ENCODE data around the gene PYGB. TPM values are rescaled to one million over a fixed set of nuclear protein-coding genes. Genes with fewer than 3 reads are reported as not detected.

The PYGB gene
- total RNA-seq, 1 donor, result 194 TPM

DNA sequence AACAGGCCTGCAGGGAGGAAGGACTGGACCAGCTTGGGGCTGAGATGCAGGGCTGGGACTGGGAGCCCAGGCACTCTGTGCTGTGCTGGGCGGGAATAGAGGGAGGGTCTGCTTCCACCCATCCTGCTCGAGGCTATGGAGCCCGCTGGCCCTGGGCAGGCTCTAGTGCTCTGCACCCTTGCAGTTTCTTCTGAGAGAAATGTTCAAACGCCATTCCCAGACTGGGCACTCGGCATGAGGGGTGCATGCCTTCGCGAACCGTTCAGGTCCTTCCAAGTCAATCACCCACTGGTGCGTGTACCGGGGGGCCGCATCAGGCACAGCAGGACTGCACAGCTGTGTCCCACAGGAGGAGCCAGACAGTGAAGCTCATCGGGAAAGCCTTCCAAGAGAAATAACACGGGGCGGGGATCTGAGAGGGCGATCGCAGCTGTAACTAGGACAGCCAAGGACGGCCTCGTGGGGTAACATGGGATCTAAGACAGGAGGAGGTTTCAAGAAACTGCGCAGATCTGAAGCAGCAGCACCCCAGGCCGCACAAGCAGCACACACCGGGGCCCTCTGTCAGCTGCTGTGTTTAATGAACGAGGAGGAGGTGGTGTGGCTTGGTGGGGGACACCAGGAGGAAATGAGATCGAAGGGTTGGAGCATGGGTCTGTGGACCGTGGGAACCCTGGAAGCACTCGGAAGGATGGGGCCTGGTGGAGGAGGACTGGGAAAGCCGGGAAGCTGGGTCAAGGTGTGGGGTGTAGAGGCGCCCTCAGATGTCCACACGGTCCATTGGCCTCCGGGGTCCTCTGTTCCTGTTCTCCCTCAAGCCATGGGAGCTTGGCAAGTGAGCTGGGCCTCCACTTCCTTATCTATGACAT, 26.1 kb upstream of the PYGB start:
- no peaks in the 10 kb centered on the region for H3K79me2 ChIP-seq (ENCODE audit: insufficient read depth, low read length)
- TF ChIP-seq CTCF (IDR thresholded peaks at IDR 0.05; ENCODE audit: extremely low read depth, low read depth, low read length), result no peak
- H3K4me2 ChIP-seq (ENCODE audit: insufficient read depth, low read length), result no peak overlapping the region
- no peak overlapping the region for H2AFZ ChIP-seq (ENCODE audit: low read length)
- no peaks in the 10 kb centered on the region for H3K9me3 ChIP-seq (ENCODE audit: low read depth, low read length)
- H3K4me3 ChIP-seq (ENCODE audit: insufficient read depth, low read length), result no peak overlapping the region
- no peak for DNase-seq (ENCODE audit: insufficient read length, low spot score, missing footprints)
- peaks cover 48% of the 10 kb centered on the region for H3K36me3 ChIP-seq (ENCODE audit: insufficient read depth, low read length)
- H3K27ac ChIP-seq (ENCODE audit: low read depth, low read length), result peak overlapping the region; percentile 85
- peaks cover 17% of the 10 kb centered on the region for H3K4me1 ChIP-seq (ENCODE audit: insufficient read depth, low read length)
- no peaks in the 10 kb centered on the region for H3K27me3 ChIP-seq (ENCODE audit: insufficient read depth, low read length)
- H4K20me1 ChIP-seq (ENCODE audit: insufficient read depth, low read length), result no peaks in the 10 kb centered on the region

DNA sequence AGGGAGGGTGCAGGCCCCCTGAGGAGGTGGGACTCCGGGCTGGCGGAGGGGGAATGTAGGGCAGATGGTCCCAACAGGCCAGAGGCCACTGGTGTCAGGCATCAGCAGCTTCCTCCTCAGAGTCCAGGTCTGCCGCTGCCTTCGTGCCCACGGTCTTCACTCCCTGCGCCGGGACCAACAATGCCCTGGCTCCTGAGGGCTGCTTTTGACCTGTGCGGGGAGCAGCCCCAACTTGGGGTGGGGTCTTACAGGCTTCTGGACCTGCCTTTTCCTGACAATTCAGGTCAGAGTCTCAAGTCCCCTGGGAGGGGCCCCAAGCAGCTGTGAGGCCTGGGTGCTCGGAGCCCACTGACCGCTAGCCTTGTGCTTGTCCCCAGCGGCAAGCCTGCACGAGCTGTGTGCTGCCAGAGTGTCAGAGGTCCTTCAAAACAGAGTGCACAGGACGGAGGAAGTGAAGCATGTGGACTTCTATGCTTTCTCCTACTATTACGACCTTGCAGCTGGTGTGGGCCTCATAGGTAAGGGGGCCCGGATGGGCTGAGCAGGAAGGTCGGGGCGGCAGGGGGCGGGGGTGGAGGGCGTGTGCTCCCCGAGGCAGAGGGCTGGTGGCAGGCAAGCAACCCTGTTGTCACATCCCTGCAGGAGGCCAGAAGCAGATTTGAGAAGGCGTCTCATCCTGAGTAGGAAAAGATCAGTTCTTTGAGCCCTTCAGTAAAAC, 25.3 kb upstream of the PYGB start:
- Histone ChIP-seq H3K27ac (ENCODE audit: low read depth, low read length) (peak overlapping the region; percentile 85), H3K4me2 (ENCODE audit: insufficient read depth, low read length) (peak overlapping the region; percentile 32), H4K20me1 (ENCODE audit: insufficient read depth, low read length) (no peaks in the 10 kb centered on the region), H3K27me3 (ENCODE audit: insufficient read depth, low read length) (no peaks in the 10 kb centered on the region), H3K4me1 (ENCODE audit: insufficient read depth, low read length) (peaks cover 25% of the 10 kb centered on the region), H3K36me3 (ENCODE audit: insufficient read depth, low read length) (peaks cover 40% of the 10 kb centered on the region), H3K79me2 (ENCODE audit: insufficient read depth, low read length) (no peaks in the 10 kb centered on the region), H3K9me3 (ENCODE audit: low read depth, low read length) (no peaks in the 10 kb centered on the region), H2AFZ (ENCODE audit: low read length) (no peak overlapping the region), H3K4me3 (ENCODE audit: insufficient read depth, low read length) (no peak overlapping the region)
- DNase-seq (ENCODE audit: insufficient read length, low spot score, missing footprints), result no peak
- TF ChIP-seq CTCF (IDR thresholded peaks at IDR 0.05; ENCODE audit: extremely low read depth, low read depth, low read length), result no peak

DNA sequence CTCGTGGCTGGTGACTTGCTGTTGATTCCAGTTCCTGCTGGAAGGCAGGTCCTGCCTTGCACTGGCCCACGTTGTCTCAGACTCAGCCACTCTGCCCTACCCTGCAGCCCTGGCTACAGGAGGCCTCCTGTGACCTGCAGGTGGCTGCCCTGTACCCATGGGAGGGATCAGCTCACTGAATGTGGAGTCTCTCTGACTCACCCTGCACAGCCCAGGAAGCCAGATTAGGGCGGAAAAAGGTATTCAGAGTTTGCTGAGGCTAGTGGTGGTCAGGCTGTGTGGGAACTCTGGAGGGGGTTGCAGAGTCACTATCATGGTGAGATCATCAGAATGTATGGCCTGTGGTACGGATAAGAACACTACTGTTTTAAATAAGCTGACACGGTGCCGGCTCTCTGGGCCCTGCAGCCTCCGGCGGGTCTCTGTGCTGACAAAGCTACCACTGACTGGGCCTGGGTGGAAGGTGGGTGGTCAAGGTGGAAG, 24.7 kb upstream of the PYGB start:
- H3K9me3 ChIP-seq (ENCODE audit: low read depth, low read length), result no peaks in the 10 kb centered on the region
- DNase-seq (ENCODE audit: insufficient read length, low spot score, missing footprints), result peak; percentile 99
- H3K36me3 ChIP-seq (ENCODE audit: insufficient read depth, low read length), result peaks cover 36% of the 10 kb centered on the region
- H3K27ac ChIP-seq (ENCODE audit: low read depth, low read length), result peak overlapping the region; percentile 85
- no peaks in the 10 kb centered on the region for H3K27me3 ChIP-seq (ENCODE audit: insufficient read depth, low read length)
- peaks cover 26% of the 10 kb centered on the region for H3K4me1 ChIP-seq (ENCODE audit: insufficient read depth, low read length)
- H2AFZ ChIP-seq (ENCODE audit: low read length), result no peak overlapping the region
- no peaks in the 10 kb centered on the region for H3K79me2 ChIP-seq (ENCODE audit: insufficient read depth, low read length)
- no peak overlapping the region for H3K4me3 ChIP-seq (ENCODE audit: insufficient read depth, low read length)
- no peaks in the 10 kb centered on the region for H4K20me1 ChIP-seq (ENCODE audit: insufficient read depth, low read length)
- peak; percentile 32 for TF ChIP-seq CTCF (IDR thresholded peaks at IDR 0.05; ENCODE audit: extremely low read depth, low read depth, low read length)
- H3K4me2 ChIP-seq (ENCODE audit: insufficient read depth, low read length), result peak overlapping the region; percentile 32
